ENCODE measurements around the gene F12. TPM values are rescaled to one million over a fixed set of nuclear protein-coding genes. Genes with fewer than 3 reads are reported as not detected.

The F12 gene
- total RNA-seq, 1 donor from 2014 or later, result 1.4 TPM

GRCh38 chr5:177372910-177373309 lies 36.5 kb downstream of the F12 start:
- no peak for TF ChIP-seq CTCF (IDR thresholded peaks at IDR 0.05; ENCODE audit: unreplicated experiment)
- H3K4me1 Mint-ChIP-seq (ENCODE audit: unreplicated experiment), result peaks cover 21% of the 10 kb centered on the region
- DNase-seq (ENCODE audit: low spot score), result no peak
- peak overlapping the region; percentile 70 for H3K4me3 Mint-ChIP-seq (ENCODE audit: unreplicated experiment)
- no peaks in the 10 kb centered on the region for H3K9me3 Mint-ChIP-seq (ENCODE audit: unreplicated experiment)
- no peak overlapping the region for H3K27ac Mint-ChIP-seq (ENCODE audit: unreplicated experiment)
- peaks cover 12% of the 10 kb centered on the region for H3K27me3 Mint-ChIP-seq (ENCODE audit: unreplicated experiment)
- peaks cover 5% of the 10 kb centered on the region for H3K36me3 Mint-ChIP-seq (ENCODE audit: low read depth, unreplicated experiment)

- Mint-ChIP-seq H3K36me3 (ENCODE audit: low read depth, unreplicated experiment) (peaks cover 5% of the 10 kb centered on the region), H3K4me3 (ENCODE audit: unreplicated experiment) (peak overlapping the region; percentile 70), H3K27me3 (ENCODE audit: unreplicated experiment) (peaks cover 12% of the 10 kb centered on the region), H3K4me1 (ENCODE audit: unreplicated experiment) (peaks cover 21% of the 10 kb centered on the region), H3K27ac (ENCODE audit: unreplicated experiment) (no peak overlapping the region), H3K9me3 (ENCODE audit: unreplicated experiment) (no peaks in the 10 kb centered on the region)
- no peak for DNase-seq (ENCODE audit: low spot score)
- TF ChIP-seq CTCF (IDR thresholded peaks at IDR 0.05; ENCODE audit: unreplicated experiment), result no peak
Measured at GRCh38 chr5:177372034-177372896, 37.1 kb downstream of the F12 start.

GRCh38 chr5:177371120-177372033 lies 38.0 kb downstream of the F12 start:
- no peak overlapping the region for H3K27ac Mint-ChIP-seq (ENCODE audit: unreplicated experiment)
- TF ChIP-seq CTCF (IDR thresholded peaks at IDR 0.05; ENCODE audit: unreplicated experiment), result no peak
- H3K4me1 Mint-ChIP-seq (ENCODE audit: unreplicated experiment), result peaks cover 26% of the 10 kb centered on the region
- peaks cover 5% of the 10 kb centered on the region for H3K36me3 Mint-ChIP-seq (ENCODE audit: low read depth, unreplicated experiment)
- H3K27me3 Mint-ChIP-seq (ENCODE audit: unreplicated experiment), result peaks cover 12% of the 10 kb centered on the region
- H3K4me3 Mint-ChIP-seq (ENCODE audit: unreplicated experiment), result peak overlapping the region; percentile 81
- H3K9me3 Mint-ChIP-seq (ENCODE audit: unreplicated experiment), result no peaks in the 10 kb centered on the region
- no peak for DNase-seq (ENCODE audit: low spot score)

- Mint-ChIP-seq H3K4me1 (ENCODE audit: unreplicated experiment) (peaks cover 30% of the 10 kb centered on the region), H3K27ac (ENCODE audit: unreplicated experiment) (no peak overlapping the region), H3K27me3 (ENCODE audit: unreplicated experiment) (peaks cover 14% of the 10 kb centered on the region), H3K4me3 (ENCODE audit: unreplicated experiment) (no peak overlapping the region), H3K36me3 (ENCODE audit: low read depth, unreplicated experiment) (peaks cover 5% of the 10 kb centered on the region), H3K9me3 (ENCODE audit: unreplicated experiment) (no peaks in the 10 kb centered on the region)
- peak; percentile 38 for TF ChIP-seq CTCF (IDR thresholded peaks at IDR 0.05; ENCODE audit: unreplicated experiment)
- peak; percentile 88 for DNase-seq (ENCODE audit: low spot score)
Measured at GRCh38 chr5:177370488-177371119, 38.8 kb downstream of the F12 start.
